ES-I3 (cell line): Measurements from ENCODE around the gene RMND1.

Experiments
- H3K36me3 ChIP-seq: 2 replicates; pipeline ENCODE4 v1.6.1; 2013; ENCODE audit warnings: mild to moderate bottlenecking, low read length, control low read depth, moderate library complexity; ENCODE audit not compliant: insufficient read depth
- H3K4me1 ChIP-seq: 2 replicates; pipeline ENCODE4 v1.6.1; 2013; ENCODE audit warnings: mild to moderate bottlenecking, control low read depth, low read length; ENCODE audit not compliant: insufficient read depth
- H3K9ac ChIP-seq: 2 replicates; pipeline ENCODE4 v1.6.1; 2013; ENCODE audit warnings: low read depth, mild to moderate bottlenecking, low read length, moderate library complexity
- H3K9me3 ChIP-seq: 2 replicates; pipeline ENCODE4 v1.6.1; 2013; ENCODE audit warnings: mild to moderate bottlenecking, low read length, moderate library complexity; ENCODE audit not compliant: control insufficient read depth, insufficient read depth

RMND1 gene

DNA sequence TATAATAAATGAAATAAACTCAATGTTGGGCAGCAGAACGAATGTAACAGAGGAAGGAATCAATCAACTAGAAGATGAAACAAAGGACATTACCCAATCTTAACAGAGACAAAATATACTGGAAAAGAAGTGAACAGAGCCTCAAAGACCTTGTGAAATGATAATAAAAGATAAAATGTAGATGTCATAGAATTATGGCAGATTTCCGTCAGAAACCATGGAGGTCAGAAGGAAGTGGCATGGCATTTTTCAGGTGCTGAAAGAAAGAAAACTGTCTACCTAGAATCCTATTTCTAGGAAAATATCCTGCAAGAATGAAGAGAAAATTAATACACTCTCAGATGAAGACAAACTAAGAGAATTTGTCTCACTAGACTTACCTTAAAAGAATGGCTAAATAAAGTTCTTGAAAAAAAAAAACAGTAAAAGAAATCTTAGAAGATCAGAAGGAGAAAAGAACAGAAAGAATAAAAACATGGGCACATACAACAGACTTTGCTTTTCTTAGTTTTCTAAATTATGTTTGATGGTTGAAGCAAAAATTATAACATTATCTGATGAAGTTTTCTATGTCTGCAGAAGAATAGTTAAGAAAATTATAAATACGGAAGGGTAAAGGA is 37.2 kb downstream of the RMND1 start:
- Histone ChIP-seq H3K36me3 (peaks cover 20% of the 10 kb centered on the region), H3K9me3 (peaks cover 4% of the 10 kb centered on the region; the same call in 1 of the 2 replicates)

DNA sequence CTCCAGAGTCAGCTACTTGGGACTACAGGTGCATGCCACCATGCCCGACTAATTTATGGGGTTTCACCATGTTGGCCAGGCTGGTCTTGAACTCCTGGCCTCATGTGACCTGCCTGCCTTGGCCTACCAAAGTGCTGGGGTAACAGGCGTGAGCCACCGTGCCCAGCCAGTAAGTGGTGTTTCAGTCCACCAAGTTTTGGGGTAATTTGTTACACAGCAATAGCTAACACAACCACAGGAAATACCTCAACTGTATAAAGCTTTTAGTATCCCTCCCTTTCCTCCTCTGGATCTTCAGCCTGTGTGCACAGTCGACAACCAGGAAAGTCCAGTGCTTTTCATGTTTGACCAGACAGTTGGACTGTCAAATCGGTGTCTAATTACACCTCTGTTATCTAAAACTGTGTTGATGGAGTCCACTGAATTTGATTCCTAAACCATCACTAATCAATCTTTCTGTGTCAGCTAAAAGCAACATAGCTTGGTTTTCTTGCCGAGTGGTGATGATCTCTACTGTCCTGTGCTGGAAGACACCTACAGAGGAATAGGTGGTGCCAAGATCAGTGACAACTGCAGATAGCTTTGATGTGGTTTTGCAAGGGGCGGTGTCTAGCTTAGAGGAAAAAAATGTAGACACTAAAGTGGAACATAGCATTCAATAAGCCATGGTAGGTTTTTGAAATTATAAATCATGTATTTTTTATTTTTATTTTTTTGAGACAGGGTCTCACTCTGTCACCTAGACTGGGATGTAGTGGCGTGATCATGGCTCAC is 38.4 kb downstream of the RMND1 start:
- no peaks in the 10 kb centered on the region for H3K4me1 ChIP-seq
- peaks cover 20% of the 10 kb centered on the region for H3K36me3 ChIP-seq
- H3K9ac ChIP-seq = no peak overlapping the region
- H3K9me3 ChIP-seq = peaks cover 4% of the 10 kb centered on the region; the same call in 1 of the 2 replicates

More for the DNA sequence above, 37.2 kb downstream of the RMND1 start:
- H3K9ac ChIP-seq = no peak overlapping the region
- no peaks in the 10 kb centered on the region for H3K4me1 ChIP-seq

DNA sequence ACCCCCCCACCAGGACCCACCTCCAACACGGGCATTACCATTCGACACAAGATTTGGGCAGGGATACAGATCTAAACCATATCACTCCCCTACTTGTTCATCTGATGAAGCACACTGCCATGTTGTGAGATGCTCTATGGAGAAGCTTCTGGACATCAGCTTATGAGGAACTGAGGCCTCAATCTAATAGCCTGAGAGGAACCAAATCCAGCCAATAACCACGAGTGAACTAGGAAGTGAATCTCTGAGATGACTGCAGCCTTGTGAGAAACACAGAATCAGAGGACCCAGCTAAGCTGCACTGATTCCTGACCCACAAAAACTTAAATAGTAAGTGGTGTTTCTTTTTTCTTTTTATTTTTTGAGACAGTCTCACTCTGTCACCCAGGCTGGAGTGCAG is 39.0 kb downstream of the RMND1 start:
- H3K36me3 ChIP-seq = peaks cover 20% of the 10 kb centered on the region
- no peak overlapping the region for H3K9ac ChIP-seq
- H3K4me1 ChIP-seq = no peaks in the 10 kb centered on the region
- H3K9me3 ChIP-seq = peaks cover 4% of the 10 kb centered on the region; the same call in 1 of the 2 replicates

DNA sequence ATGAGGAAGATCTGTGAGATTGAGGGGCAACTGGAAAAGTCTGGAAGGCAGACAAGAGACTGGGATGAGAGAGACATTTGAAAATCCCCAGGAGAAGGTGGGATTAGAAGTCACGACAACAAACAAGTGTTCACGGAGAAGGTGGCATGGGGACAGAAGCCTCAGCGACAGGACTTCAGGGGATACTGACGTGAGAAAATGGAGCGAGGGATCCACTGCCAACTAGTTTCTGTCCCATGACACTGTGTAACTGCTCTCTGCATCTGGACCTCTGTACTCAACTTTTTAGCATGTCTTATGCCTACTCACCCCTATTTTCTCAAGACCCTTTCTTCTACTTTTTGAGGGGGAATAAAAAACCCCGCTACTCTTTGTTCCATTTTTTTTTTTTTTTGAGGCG is 42.2 kb downstream of the RMND1 start:
- Histone ChIP-seq H3K9me3 (peaks cover 4% of the 10 kb centered on the region; the same call in 1 of the 2 replicates), H3K9ac (no peak overlapping the region), H3K36me3 (peaks cover 17% of the 10 kb centered on the region)

DNA sequence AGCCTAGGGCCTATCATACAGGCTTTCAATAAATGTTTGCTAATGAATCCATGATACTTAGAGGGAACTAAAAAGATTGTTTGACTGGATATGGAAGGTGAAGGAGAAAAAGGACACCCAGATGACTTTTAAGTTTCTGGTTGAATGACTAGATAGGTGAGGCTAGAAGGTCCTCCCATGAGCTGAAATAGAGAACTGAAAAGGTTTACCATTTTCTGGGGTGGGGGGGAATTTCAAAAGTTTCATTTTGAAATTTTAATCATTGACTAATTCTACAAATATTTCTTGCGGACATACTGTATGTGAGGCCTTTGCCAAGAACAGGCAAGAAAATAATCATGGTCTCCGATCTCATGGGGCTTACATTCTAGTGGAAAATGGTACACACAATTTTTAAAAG is 42.7 kb downstream of the RMND1 start:
- no peaks in the 10 kb centered on the region for H3K4me1 ChIP-seq
- H3K9me3 ChIP-seq = peaks cover 4% of the 10 kb centered on the region; the same call in 1 of the 2 replicates
- H3K36me3 ChIP-seq = peaks cover 17% of the 10 kb centered on the region
- H3K9ac ChIP-seq = no peak overlapping the region

More for the DNA sequence above, 42.2 kb downstream of the RMND1 start:
- no peaks in the 10 kb centered on the region for H3K4me1 ChIP-seq

DNA sequence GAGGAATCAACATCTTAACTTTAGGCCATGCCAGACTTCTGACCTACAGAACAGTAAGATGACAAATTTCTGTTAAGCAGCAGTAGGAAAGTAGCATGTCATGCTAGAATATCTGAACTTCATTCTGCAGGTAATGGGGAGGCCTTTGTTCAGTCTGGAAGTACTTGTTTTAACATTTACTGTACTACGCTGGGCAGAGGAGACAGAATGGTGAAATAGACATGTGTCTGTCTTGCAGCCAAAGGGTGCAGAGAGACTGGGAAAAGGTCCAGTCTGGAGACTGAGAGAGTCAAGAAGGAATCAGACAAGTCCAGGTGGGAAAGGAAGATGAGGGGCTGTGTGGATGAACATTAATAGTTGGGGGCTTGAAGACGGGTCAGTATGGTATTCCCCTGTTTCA is 43.1 kb downstream of the RMND1 start:
- Histone ChIP-seq H3K9ac (no peak overlapping the region), H3K9me3 (peaks cover 4% of the 10 kb centered on the region; the same call in 1 of the 2 replicates), H3K4me1 (no peaks in the 10 kb centered on the region), H3K36me3 (peaks cover 16% of the 10 kb centered on the region)

DNA sequence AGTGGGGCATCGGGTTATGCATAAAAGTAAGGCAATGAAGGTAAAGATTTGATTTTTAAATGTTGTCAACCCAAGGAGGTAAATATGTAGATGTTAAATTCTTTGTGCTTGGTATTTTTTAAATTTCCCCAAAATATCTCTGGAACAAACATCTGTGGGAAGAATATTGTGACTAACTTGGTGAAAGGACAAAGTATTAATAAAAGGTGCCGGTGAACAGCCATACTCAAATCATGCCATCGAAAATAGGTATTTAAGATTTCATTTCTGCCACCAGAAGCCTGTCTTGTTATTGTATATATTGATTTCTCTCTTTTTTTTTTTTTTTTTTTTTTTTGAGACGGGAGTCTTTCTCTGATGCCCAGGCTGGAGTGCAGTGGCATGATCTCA is 48.0 kb downstream of the RMND1 start:
- Histone ChIP-seq H3K9ac (no peak overlapping the region), H3K36me3 (no peaks in the 10 kb centered on the region), H3K4me1 (no peaks in the 10 kb centered on the region), H3K9me3 (no peaks in the 10 kb centered on the region)

DNA sequence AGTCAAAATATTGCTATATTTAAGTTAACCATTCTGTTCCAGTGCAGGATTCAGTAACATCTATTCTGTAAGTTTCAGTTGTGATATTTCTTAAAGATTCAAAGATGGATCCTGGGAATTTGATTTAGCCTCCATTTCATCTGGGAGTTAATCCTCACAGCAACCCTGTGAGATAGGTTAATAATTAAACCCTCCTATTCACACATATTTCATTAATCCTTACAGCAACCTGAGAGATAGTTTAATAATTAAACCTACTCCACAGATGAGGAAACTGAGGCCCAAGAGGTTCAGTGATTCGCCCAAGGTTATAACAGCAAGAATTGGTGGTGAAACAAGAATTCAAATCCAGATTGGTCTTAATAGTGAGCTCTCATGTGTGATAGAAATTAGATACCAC is 49.7 kb downstream of the RMND1 start:
- H3K9ac ChIP-seq = no peak overlapping the region
- H3K4me1 ChIP-seq = no peaks in the 10 kb centered on the region
- H3K9me3 ChIP-seq = no peaks in the 10 kb centered on the region
- no peaks in the 10 kb centered on the region for H3K36me3 ChIP-seq

DNA sequence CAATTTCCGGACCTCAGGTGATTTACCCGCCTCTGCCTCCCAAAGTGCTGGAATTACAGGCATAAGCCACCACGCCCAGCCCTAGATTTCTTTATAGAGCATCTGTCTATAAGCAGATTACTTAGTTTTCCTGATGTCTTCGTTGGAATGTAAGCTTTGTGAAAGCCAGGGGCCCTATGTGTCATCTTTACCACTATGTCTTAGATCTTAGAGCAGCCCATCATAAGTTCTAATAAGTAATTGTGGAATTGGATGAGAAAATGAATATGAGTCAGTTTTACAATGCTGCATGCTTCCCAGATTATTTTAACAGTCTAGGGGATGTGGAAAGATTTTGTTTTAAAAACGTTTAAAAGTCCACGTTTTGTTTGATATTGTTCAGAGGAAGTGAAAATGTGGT is 51.5 kb downstream of the RMND1 start:
- H3K9me3 ChIP-seq = no peaks in the 10 kb centered on the region
- no peaks in the 10 kb centered on the region for H3K4me1 ChIP-seq
- no peak overlapping the region for H3K9ac ChIP-seq
- no peaks in the 10 kb centered on the region for H3K36me3 ChIP-seq

DNA sequence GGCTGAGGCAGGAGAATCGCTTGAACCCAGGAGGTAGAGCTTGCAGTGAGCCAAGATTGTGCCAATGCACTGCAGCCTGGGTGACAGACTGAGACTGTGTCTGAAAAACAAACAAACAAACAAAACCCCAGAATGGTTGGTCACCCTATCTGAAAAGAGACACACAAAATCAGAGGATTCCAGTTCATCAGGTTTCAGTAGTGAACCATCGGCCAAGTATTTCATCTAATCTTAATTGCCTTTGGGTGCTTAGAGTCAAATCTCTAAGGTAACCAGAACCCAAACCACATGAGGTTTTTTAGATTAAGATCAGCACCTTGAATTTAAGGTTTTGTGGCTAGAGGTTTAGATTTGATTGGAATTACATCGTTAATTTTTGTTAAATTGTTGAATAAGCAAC is 52.2 kb downstream of the RMND1 start:
- Histone ChIP-seq H3K9ac (no peak overlapping the region), H3K4me1 (0 out of 2 replicates have a peak, but pooled peaks cover 3% of the 10 kb centered on the region), H3K9me3 (no peaks in the 10 kb centered on the region), H3K36me3 (no peaks in the 10 kb centered on the region)

DNA sequence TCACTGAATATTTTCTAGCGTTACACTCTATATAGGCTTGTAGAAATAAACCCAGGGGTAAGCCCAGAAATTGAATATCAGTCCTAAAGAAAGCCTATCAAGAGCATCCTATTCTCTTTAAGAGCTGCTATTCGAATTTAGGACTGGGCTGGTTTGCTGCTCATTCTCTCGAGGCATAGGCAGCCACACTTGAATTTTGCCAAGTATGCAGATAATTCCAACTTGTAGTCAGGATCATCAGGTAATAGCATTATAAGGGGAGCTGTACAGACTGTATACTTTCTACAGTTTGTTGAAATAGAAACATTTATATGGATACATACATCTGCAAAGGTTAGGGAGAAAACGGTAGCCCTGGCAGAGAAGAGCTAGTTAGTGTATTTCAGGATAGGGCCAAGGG is 58.5 kb downstream of the RMND1 start:
- Histone ChIP-seq H3K9ac (no peak overlapping the region), H3K9me3 (no peaks in the 10 kb centered on the region), H3K4me1 (peaks cover 15% of the 10 kb centered on the region; the same call in 1 of the 2 replicates), H3K36me3 (peaks cover 2% of the 10 kb centered on the region; the same call in 1 of the 2 replicates)

DNA sequence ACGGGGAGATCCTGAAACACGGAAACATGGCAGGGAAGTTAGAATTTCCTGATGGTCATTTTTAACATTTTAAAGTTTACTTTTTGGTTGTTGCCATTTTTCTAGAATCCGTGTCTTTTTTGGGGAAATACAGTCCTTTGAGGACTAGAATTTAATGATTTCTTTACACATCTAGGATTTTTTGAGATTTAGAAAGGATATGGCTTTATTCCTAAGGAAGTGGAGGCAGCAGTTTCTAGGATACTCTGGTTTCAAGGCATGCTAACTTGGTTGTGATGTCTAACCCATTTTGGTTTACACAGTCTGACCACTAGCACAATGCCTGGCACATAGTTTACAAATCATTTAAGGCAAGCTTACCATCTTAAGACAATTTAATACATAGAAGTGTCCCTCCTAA is 59.5 kb downstream of the RMND1 start:
- peaks cover 15% of the 10 kb centered on the region; the same call in 1 of the 2 replicates for H3K4me1 ChIP-seq
- no peaks in the 10 kb centered on the region for H3K9me3 ChIP-seq
- peaks cover 2% of the 10 kb centered on the region; the same call in 1 of the 2 replicates for H3K36me3 ChIP-seq
- H3K9ac ChIP-seq = peak overlapping the region; percentile 71

DNA sequence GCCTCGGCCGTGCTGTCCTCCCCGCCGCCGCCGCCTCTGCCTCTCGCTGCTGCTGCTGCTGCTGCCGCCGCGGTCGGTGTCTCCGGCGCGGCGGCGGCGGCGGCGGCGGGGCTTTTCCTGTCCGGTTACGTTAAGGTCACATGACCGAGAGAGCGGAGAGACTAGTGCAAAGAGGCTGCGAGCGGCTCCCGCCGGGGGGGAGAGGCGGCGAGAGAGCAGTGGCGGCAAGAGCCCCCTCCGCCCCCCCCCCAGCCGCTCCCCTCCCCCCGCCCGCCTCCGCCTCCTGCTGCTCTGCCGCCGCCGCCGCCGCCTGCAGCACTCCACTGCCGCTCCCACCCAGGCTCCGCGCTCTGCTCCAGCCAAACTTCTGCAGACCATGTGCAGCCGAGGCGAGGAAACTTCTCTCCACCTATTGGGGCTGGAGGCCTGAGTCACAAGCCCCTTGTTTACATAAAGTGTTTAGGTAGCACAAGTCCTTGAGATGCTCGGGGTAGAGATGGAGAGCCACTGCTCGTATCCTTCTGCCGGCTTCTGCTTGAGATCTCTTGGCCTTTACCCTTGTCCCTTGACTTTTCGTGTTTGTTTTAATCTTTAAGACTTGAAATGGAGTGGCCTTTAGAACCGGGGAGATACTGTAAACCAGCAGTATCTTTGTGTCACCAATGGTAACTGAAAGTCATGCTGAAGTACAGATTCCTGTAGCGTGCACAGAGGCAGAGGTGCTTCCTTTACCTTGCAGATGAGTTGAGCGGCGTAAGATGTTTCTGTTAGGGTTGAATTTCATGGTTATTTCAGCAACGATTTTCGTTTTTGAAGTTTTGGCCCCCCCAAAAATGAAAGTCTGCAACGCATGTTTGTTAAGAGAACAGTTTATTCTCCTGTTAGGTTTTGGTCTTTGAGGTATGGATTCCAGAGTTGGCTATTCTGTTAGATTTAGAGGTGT is 60.2 kb downstream of the RMND1 start, which contains the start of gene ZBTB2:
TSS of gene ZBTB2 (minus strand) at position 89 of the 943 bp plus-strand sequence. CDS start 17,922 bp downstream, outside the sequence.
- peaks cover 15% of the 10 kb centered on the region; the same call in 1 of the 2 replicates for H3K4me1 ChIP-seq

More for the DNA sequence above, 60.2 kb downstream of the RMND1 start, which contains the start of gene ZBTB2:
- Histone ChIP-seq H3K9ac (peak within 1 kb of the TSS; percentile 98), H3K36me3 (peaks cover 2% of the 10 kb centered on the region; the same call in 1 of the 2 replicates), H3K9me3 (no peaks in the 10 kb centered on the region)
